ENCODE data around the gene IL21R. TPM values are rescaled to one million over a fixed set of nuclear protein-coding genes. Genes with fewer than 3 reads are reported as not detected.

Gene IL21R
- total and polyA plus RNA-seq, 10 of the 15 experiments (the other 5 are each of a cell fraction or from before 2014, with no cell fraction given), result 5.3 to 138 (median 82.5) TPM

DNA sequence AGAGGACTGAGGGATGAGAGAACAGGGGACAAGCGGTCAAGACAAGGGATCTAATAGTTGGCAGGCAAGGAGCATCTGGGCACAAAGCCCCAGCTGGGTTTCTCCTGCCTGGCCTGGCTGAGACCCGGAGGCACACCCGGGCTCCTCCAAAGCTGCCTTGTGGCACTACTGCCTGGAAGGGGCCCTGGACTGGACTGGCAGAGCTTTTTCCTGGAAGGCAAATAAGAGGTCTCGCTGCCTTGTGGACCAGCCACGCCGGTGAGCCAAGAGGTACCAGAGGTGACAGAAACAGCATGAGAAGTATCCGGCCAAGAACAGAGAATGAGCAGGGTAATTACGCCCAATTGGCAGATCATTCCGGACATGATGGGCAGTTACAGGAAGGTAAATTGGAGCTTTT lies 83.2 kb downstream of the IL21R start:
- no peak overlapping the region for H3K4me3 ChIP-seq
- no peak for ATAC-seq
- H2AFZ ChIP-seq (ENCODE audit: control insufficient read depth, low read depth, low read length), result no peak overlapping the region
- in situ Hi-C loops (cut with MboI), result no loop called here
- WGBS (ENCODE audit: insufficient coverage, insufficient replicate concordance, low lambda C conversion rate, missing lambda C conversion rate), result 100% methylated on average over 9 of the region's 9 CpGs
- ChIA-PET SMC1A (ENCODE audit: uncharacterized antibody, unreplicated experiment) (no interaction called here), CTCF (no interaction called here), POLR2A (interaction anchor here (0.6 kb wide), 1 partner anchor 61 kb away, joined by 3 read pairs; no protein-coding TSS in a partner anchor), RAD21 (ENCODE audit: unreplicated experiment) (no interaction called here)
- no peaks in the 10 kb centered on the region for H3K27me3 ChIP-seq (replicated peaks in 1 of 2; ENCODE audit: control insufficient read depth in 2 of 2, insufficient read depth in 2 of 2, low read length in 1 of 2)
- TF ChIP-seq FOS (IDR thresholded peaks at IDR 0.05; ENCODE audit: borderline replicate concordance, extremely low read depth, insufficient read length), result no peak
- TF ChIP-seq JUND (IDR thresholded peaks at IDR 0.05; ENCODE audit: low read depth, low read length), result no peak
- no peak overlapping the region for H3K9ac ChIP-seq (ENCODE audit: control insufficient read depth, insufficient read depth, low read length)
- no TSS peak for BruUV-seq (replicated peaks)
- no peaks in the 10 kb centered on the region for H3K79me2 ChIP-seq (ENCODE audit: control insufficient read depth, insufficient read depth, low read length)
- H3K36me3 ChIP-seq (ENCODE audit: control insufficient read depth in 2 of 2, insufficient read depth in 2 of 2, low read length in 1 of 2), result peaks cover 39 to 41% of the 10 kb centered on the region in 2 experiments
- intact Hi-C loops (cut with micrococcal nuclease; ENCODE audit: unreplicated experiment), result no loop called here
- H3K4me1 ChIP-seq (ENCODE audit: control insufficient read depth, insufficient read depth, low read length), result no peaks in the 10 kb centered on the region
- H3K27ac ChIP-seq (ENCODE audit: control insufficient read depth, insufficient read depth), result no peak overlapping the region
- no peaks in the 10 kb centered on the region for H4K20me1 ChIP-seq (ENCODE audit: control insufficient read depth, insufficient read depth)
- DNase-seq (ENCODE audit: low read depth, low spot score), result no peak
- H3K4me2 ChIP-seq (ENCODE audit: control insufficient read depth, insufficient read depth), result no peak overlapping the region
- no peak for FAIRE-seq
- H3K9me3 ChIP-seq (replicated peaks; ENCODE audit: control insufficient read depth, insufficient read depth, low read length), result no peaks in the 10 kb centered on the region

DNA sequence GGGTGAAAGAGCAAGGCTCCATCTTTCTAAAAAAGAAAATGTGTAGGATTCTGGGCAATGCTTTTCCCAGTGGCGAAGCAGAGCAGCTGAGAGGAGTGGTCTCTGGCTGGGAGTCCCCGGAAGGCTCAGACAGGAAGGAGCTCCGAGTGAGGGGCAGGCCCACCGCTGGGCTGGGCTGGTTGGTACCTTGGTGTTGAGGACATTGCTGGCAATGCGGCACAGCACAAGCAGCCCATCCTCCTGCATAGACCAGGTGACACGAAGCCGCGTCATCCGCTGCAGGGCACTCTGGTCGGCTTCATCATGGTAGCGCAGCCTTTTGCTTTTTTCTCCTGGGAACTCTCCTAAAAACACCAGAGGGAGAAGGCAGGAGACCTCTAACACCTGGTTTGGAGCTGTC lies 83.8 kb downstream of the IL21R start:
- ChIA-PET SMC1A (ENCODE audit: uncharacterized antibody, unreplicated experiment) (no interaction called here), POLR2A (interaction anchor here (0.6 kb wide), 1 partner anchor 60 kb away, joined by 3 read pairs; no protein-coding TSS in a partner anchor), CTCF (interaction anchor here (0.7 kb wide), 1 partner anchor 368 kb away, joined by 3 read pairs; no protein-coding TSS in a partner anchor), RAD21 (ENCODE audit: unreplicated experiment) (no interaction called here)
- in situ Hi-C loops (cut with MboI) (no loop called here), intact Hi-C loops (cut with micrococcal nuclease; ENCODE audit: unreplicated experiment) (no loop called here)
- no peaks in the 10 kb centered on the region for H3K27me3 ChIP-seq (replicated peaks in 1 of 2; ENCODE audit: control insufficient read depth in 2 of 2, insufficient read depth in 2 of 2, low read length in 1 of 2)
- no peak for ATAC-seq
- no peak overlapping the region for H2AFZ ChIP-seq (ENCODE audit: control insufficient read depth, low read depth, low read length)
- DNase-seq (ENCODE audit: low read depth, low spot score), result no peak
- H3K4me2 ChIP-seq (ENCODE audit: control insufficient read depth, insufficient read depth), result no peak overlapping the region
- FAIRE-seq, result no peak
- no peaks in the 10 kb centered on the region for H3K79me2 ChIP-seq (ENCODE audit: control insufficient read depth, insufficient read depth, low read length)
- H4K20me1 ChIP-seq (ENCODE audit: control insufficient read depth, insufficient read depth), result no peaks in the 10 kb centered on the region
- WGBS (ENCODE audit: insufficient coverage, insufficient replicate concordance, low lambda C conversion rate, missing lambda C conversion rate), result 94% methylated on average over 11 of the region's 11 CpGs
- no peak overlapping the region for H3K9ac ChIP-seq (ENCODE audit: control insufficient read depth, insufficient read depth, low read length)
- H3K9me3 ChIP-seq (replicated peaks; ENCODE audit: control insufficient read depth, insufficient read depth, low read length), result no peaks in the 10 kb centered on the region
- peaks cover 36 to 41% of the 10 kb centered on the region in 2 experiments for H3K36me3 ChIP-seq (ENCODE audit: control insufficient read depth in 2 of 2, insufficient read depth in 2 of 2, low read length in 1 of 2)
- H3K27ac ChIP-seq (ENCODE audit: control insufficient read depth, insufficient read depth), result no peak overlapping the region
- no peak overlapping the region for H3K4me3 ChIP-seq
- H3K4me1 ChIP-seq (ENCODE audit: control insufficient read depth, insufficient read depth, low read length), result no peaks in the 10 kb centered on the region
- no TSS peak for BruUV-seq (replicated peaks)
- TF ChIP-seq, protein P1, sequence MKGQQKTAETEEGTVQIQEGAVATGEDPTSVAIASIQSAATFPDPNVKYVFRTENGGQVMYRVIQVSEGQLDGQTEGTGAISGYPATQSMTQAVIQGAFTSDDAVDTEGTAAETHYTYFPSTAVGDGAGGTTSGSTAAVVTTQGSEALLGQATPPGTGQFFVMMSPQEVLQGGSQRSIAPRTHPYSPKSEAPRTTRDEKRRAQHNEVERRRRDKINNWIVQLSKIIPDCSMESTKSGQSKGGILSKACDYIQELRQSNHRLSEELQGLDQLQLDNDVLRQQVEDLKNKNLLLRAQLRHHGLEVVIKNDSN (IDR thresholded peaks at IDR 0.05; ENCODE audit: borderline replicate concordance, extremely low read length, insufficient read depth, low read depth, low read length), result no peak
- TF ChIP-seq NBN (IDR thresholded peaks at IDR 0.05), result no peak
- TF ChIP-seq, protein P2, sequence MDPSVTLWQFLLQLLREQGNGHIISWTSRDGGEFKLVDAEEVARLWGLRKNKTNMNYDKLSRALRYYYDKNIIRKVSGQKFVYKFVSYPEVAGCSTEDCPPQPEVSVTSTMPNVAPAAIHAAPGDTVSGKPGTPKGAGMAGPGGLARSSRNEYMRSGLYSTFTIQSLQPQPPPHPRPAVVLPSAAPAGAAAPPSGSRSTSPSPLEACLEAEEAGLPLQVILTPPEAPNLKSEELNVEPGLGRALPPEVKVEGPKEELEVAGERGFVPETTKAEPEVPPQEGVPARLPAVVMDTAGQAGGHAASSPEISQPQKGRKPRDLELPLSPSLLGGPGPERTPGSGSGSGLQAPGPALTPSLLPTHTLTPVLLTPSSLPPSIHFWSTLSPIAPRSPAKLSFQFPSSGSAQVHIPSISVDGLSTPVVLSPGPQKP (IDR thresholded peaks at IDR 0.05; ENCODE audit: low read depth, low read length), result no peak
- TF ChIP-seq, protein P3, sequence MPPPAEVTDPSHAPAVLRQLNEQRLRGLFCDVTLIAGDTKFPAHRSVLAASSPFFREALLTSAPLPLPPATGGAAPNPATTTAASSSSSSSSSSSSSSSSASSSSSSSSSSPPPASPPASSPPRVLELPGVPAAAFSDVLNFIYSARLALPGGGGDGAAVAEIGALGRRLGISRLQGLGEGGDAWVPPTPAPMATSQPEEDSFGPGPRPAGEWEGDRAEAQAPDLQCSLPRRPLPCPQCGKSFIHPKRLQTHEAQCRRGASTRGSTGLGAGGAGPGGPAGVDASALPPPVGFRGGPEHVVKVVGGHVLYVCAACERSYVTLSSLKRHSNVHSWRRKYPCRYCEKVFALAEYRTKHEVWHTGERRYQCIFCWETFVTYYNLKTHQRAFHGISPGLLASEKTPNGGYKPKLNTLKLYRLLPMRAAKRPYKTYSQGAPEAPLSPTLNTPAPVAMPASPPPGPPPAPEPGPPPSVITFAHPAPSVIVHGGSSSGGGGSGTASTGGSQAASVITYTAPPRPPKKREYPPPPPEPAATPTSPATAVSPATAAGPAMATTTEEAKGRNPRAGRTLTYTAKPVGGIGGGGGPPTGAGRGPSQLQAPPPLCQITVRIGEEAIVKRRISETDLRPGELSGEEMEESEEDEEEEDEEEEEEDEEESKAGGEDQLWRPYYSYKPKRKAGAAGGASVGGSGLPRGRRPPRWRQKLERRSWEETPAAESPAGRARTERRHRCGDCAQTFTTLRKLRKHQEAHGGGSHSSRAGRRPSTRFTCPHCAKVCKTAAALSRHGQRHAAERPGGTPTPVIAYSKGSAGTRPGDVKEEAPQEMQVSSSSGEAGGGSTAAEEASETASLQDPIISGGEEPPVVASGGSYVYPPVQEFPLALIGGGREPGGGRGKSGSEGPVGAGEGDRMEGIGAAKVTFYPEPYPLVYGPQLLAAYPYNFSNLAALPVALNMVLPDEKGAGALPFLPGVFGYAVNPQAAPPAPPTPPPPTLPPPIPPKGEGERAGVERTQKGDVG (CRISPR knock-in tag; IDR thresholded peaks at IDR 0.05), result no peak
- no peak for TF ChIP-seq DPF2 (IDR thresholded peaks at IDR 0.05)
- TF ChIP-seq SREBF1 (IDR thresholded peaks at IDR 0.05; ENCODE audit: low read length), result no peak
